UCSD-AML1 (cell line): ENCODE measurements around the gene INSL3.
"Not testable (repeated sequence)": the region's sequence is repeated elsewhere in the genome, so short reads cannot be mapped to it uniquely, and the experiment has no call there.

Experiments used
- DNase-seq: peaks from one replicate; lab custom pipeline; 2025; ENCODE audit not compliant: unreplicated experiment; lab: John Stamatoyannopoulos, UW

INSL3 gene

DNA sequence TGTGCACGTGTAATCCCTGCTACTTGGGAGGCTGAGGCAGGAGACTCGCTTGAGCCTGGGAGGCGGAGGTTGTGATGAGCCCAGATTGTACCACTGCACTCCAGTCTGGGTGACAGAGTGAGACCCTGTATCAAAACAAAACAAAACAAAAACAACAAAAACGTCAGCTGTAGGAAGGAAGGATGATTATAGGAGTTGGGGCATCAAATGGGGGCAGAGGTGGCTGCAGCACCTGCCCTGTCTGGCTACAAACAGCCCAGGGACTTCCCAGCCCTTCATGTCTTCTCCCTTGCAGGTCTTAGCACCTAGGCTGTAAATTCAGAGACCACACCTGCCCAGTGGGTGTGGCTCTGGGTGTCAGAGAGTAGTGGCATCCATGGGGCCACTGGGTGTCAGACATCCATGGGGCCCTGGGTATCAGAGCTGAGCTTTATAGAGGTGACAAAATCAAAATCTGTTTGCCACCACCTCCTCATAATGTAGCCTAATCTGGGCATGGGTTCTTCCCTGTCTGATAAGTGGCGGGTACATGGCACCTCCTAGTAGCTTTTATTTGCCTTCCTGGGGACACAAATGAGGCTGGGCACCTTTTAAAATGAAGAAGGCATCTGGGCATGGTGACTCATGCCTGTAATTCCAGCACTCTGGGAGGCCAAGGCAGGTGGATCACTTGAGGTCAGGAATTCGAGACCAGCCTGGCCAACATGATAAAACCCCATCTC, 31.1 kb downstream of the INSL3 start:
- no peak for DNase-seq

DNA sequence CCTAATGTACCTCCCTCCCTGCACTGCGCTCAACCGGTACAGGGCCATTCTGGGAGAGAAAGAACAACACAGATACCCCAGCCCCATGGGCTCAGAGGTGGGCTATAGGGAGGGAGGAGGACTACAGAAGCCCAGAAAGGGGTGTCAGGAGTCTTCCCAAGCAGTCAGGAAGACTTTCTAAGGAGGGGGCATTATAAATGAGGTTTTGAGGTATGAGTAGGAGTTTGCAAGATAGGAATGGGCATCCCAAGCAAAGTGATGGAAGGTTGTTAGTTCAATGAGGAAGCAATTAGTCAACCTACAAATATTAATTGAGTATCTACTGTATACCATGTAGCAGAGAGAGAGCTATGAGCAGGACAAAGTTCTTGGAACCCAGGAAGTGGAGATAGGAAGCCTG, 32.7 kb downstream of the INSL3 start:
- no peak for DNase-seq

DNA sequence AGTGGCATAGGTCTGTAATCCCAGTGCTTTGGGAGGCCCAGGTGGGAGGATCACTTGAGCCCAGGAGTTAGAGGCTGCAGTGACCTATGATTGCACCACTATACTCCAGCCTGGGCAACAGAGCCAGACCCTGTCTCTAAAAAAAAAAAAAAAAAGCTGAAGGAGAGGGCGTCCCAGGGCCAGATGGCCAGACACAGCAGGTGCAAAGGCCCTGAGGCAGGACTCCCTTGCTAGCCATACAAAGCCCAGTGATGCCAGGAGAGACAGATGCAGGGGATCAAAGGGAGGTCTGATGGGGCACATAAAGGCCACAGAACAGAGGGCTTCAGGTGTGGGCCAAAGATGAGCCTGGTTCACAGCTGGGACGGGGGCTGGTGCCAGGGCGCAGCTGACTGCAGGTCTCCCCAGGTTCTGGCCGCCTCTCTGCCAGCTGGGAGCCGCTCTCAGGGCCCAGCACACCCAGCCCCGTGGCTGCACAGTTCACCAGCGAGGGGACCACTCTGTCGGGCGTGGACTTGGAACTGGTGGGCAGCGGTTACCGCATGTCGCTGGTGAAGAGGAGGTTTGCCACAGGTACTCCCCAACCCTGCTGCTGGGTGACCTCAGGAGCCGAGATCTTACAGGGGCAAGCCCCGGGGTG, 33.9 kb downstream of the INSL3 start:
- no peak for DNase-seq

DNA sequence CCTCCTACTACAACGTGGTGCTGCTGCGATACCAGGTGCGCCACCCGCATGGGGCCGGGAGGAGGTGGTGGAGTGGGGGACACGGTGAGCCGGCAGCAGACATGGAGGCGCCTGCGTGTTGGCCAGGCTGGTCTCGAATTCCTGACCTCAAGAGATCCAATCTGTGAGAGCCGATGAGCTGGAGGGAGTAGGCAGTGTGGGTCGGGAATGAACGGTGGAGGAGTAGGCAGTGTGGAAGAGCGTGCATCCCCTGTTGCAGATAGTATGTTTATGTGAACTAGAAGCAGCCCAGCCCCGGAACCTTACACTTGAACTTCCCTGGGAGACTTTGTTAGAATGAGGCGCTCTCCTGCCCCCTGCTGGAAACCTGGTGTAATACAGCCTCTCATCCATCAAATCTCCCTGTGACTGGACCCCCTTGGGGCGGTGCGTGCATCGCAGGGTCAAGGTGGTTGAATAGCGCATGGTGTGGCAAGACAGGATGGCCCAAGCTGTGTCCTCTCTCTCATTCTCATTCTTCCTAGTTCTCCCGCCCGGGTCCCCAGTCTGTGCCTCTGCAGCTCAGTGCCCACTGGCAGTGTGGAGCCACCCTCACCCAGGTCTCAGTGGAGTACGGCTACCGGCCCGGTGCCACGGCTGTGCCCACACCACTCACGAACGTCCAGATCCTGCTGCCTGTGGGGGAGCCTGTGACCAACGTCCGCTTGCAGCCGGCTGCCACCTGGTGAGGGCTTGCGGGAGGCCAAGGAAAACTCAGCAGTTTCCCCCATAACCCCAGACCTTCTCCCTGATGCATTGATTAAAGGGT, 36.9 kb downstream of the INSL3 start:
- DNase-seq, result peak; percentile 74

DNA sequence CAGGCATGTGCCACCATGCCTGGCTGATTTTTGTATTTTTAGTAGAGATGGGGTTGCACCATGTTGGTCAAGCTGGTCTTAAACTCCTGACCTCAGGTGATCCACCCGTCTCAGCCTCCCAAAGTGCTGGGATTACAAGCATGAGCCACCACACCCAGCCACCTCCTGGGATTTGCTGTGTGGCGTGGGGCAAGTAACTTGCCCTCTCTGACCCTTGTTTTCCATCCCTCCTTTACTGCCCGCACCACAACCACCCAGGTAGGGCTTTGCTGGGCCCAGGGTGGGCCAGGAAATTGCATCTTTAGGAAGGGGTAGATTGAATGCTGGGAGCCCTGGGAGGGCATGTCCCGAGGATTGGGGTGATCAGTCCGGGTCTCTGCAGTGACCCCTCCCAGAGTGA, 37.6 kb downstream of the INSL3 start:
- DNase-seq, result not testable (repeated sequence)

DNA sequence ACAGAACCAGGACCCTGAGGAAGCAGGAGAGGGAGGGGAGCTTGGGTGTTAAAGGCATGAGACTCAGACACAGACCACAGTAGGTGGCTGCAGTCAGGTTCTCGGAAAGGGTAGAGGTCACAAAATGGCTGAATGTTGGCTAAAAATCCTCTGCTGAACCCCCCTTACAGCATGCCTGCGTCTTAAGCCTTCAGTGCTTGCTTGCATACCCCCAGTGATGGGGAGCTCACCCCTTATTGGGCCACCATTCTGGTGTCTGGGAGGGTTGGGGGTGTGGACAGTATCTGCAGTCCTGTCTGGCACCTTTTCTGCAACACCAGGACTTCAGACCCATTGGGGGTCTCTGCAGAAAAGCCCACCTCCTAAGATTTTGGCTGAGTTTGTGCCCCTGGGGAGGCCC, 40.5 kb downstream of the INSL3 start:
- no peak for DNase-seq

DNA sequence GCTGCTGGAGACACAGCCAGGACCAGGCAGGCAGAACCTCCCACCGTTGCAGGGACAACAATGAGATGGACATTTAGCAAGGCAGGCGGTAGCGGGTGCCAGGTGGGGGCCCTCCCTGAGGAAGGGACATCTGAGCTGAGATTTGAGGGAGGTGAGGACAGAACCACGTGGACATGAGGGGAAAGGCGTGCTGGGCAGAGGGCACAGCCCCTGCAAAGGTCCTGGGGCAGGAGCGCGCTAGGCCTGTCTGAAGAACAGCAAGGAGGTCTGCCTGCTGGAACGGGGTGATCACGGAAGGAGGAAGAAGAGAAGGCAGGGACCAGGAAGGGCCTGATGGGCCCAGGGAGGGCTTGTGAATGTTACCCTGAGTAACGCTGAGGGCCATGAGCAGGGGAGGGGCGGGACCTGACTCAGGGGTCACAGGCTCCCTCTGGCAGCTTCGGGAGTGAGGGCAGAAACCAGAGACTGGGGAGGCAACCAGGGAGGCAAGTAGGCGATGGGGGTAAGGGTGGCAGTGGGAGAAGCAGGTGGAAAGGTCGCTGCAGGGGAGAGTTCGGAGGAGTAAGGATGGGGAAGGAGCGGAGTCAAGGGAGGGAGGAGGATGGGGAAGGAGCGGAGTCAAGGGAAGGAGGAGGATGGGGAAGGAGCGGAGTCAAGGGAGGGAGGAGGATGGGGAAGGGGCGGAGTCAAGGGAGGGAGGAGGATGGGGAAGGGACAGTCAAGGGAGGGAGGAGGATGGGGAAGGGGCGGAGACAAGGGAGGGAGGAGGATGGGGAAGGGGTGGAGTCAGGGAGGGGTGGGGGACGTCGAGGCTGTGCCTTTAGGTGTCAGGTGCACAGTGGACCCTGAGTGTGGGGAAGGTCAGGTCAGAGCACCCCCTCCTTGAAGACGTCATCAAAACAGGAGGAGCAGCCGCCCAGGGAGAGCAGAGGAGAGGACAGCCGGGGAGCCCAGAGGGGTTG, 42.1 kb downstream of the INSL3 start:
- peak; percentile 79 for DNase-seq

DNA sequence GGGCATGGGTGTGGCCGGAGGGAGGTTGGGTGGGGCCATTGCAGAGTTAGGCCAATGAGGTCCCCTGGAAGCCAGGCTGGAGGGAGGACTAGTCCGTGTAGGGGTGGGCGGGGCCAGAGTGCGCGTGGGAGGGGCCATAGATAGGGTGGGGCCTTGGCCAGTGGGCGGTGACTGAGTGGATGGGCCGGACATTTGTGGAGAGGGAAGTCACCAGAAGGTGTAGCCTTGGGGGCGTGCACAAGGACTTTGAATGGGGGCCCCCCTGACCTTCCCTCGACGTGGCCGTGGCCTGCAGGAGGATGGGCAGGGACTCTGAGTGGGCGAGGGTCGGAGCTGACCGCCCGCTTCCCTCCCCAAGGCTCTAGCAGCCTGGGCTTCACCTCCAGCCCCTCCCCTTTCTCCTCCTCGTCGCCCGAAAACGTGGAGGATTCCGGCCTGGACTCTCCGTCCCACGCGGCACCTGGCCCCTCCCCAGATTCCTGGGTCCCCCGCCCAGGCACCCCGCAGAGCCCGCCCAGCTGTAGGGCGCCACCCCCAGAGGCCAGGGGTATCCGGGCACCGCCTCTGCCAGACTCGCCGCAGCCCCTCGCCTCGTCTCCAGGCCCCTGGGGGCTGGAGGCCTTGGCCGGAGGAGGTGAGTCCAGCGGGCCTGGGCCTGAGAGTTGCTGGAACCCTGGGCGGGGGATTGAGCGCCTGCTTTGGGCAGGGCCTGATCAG, 42.9 kb downstream of the INSL3 start:
- peak; percentile 69 for DNase-seq

DNA sequence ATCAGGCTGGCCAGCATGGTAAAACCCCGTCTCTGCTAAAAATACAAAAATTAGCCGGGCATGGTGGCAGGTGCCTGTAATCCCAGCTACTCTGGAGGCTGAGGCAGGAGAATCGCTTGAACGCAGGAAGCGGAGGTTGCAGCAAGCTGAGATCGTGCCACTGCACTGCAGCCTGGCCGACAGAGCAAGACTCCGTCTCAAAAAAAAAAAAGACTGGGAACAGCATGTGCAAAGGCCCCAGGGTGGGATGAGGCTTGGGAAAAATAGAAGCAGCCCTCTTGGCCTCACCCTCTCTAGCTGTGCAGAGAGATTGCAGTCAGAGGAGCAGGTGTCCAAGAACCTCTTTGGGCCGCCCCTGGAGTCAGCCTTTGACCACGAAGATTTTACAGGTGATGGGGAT, 43.5 kb downstream of the INSL3 start:
- DNase-seq, result not testable (repeated sequence)

DNA sequence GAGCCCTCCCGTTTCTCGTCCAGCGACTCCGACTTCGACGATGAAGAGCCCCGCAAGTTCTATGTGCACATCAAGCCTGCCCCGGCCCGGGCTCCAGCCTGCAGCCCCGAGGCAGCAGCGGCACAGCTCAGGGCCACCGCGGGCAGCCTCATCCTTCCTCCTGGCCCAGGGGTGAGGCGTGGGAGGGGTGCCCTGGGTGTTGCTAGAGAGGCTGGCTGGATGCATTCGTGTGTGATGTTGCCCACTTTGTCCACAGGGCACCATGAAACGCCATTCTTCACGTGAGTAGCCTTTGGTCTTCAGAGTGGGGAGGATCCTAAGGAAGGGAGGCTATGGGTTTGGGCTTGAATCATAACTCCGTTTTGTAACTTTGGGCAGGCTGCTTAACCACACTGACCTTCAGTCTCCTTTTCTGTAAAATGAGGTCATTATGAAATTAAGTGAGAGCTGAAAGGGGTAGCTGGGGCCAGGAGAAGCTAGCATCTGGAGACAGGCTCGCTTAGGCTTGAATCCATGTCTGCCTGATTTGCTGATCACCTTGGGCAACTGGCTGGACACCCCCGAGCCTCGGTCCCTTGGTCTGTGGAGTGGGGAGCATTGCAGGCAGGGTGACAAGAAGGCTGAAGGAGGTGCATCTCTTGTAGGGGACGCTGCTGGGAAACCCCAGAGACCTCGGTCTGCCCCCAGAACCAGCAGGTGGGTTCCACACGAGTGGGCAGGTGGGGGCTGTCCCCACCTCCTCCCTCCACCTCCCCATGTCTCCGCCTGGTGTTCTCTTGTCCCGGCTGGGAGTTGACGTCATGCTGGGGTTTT, 45.1 kb downstream of the INSL3 start:
- no peak for DNase-seq

DNA sequence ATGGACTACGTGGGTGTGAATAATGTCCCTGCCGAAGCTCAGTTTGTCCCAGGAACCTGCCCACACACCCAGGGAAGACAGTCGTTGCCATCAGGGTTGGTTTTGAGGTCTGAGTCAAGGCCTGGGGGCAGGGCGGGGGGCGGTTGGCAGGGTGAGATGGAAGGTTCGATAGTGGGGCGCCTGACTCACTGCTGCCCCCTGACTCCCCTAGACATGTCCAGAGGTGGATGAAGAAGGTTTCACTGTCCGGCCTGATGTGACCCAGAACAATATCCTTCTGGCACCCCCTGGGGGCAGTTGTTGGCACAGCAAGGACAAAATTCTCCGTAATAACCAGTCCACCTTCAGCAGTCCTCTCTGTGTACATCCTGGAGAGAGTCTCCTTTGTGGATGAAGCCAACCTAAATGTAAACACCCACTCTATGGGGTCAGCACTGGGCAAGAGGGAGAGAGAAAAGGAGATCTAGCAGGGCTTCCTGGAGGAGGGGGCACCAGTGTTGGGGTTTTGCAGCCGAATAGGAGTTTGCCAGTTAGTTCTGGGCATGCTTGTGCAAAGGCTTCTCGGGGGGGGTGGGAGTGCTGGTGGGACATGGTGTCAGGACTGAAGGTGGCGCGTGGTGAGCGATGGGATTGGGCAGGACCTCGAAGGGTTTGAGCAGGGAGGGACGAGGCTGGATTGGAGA, 45.9 kb downstream of the INSL3 start:
- peak; percentile 59 for DNase-seq

DNA sequence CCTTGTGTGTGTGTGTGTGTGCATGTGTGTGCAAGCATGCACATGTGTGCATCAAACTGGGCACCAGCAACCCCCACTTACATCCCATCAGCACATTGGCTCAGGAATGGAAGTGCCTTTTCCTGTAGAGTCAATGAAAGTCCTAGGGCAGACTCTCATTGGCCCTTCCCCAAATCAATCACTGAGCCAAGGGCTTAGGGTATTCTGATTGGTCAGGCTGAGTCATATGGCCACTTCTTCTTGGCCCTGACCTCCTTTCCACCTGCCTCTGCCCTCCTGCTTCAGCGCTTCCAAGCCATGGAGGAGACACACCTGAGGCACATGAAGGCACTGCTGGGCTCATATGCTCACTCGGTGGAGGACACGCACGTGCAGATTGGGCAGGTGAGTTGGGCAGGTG, 49.1 kb downstream of the INSL3 start:
- no peak for DNase-seq

DNA sequence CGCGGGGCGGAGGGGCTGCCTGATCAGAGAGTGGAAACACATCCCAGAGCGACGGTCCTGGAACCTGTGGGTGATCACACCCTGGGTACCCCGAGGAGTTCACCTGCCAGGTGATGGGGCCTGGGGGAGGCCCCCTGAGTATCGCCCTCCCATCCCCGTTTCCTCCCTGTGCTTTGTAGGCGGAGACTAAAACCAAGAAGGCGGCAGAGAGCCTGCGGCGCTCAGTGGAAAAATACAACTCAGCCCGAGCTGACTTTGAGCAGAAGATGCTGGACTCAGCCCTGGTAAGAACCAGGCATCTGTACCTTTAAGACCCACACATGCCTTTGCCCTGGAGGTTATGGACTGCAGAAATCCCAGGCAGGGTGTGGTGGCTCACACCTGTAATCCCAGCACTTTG, 50.7 kb downstream of the INSL3 start:
- no peak for DNase-seq

DNA sequence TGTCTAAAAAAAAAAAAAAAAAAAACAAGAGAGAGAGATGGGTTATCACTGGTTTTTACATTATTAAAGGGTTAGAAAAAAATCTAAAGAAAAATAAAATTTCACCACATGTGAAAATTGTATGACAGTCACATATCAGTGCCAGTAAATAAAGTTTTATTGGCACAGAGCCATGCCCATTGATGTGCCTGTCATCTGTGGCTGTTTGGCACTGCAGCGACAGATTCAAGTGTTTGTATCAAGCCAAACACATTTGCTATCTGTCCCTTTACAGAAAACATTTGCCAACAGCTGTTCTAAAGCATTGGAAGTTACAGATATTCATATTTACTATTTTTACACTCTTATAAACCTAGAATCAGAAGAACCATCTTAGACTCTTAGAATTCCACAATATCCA, 53.8 kb downstream of the INSL3 start:
- DNase-seq, result no peak

DNA sequence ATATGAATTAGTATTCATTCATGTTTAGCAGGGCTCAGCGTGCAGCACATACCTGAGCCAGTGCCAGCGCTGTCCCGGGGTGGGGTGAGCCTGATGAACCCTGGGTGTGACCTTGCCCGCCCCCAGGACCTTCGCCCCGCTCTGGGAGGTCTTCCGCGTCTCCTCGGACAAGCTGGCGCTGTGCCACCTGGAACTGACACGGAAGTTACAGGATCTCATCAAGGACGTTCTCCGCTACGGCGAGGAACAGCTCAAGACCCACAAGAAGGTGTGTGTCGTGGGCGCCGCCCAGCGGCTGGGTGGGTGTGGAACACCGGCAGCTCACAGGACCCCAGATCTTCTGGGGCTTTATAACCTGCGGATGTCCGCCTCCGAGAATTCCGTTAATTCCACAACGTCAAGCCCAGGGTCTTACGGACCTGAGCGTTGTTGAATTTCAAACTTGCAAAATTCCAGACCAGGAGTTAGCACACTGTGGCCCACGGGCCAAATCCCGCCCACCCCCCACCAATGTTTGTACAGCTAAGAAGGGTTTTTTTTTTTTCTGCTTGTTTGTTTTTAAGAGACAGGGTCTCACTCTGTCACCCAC, 54.7 kb downstream of the INSL3 start:
- peak; percentile 78 for DNase-seq
